Esophagus (tissue), 2 donors: Measurements from ENCODE around the gene PDXDC1. TPM values are rescaled to one million over a fixed set of nuclear protein-coding genes. Genes with fewer than 3 reads are reported as not detected.
A peak's percentile ranks its signal among the peaks of the same experiment; 100 is the strongest.
"Not testable (repeated sequence)": the region's sequence is repeated elsewhere in the genome, so short reads cannot be mapped to it uniquely, and the experiment has no call there.

Source experiments
- H3K27ac ChIP-seq, 2 donors: one replicate each; pipeline ENCODE4 v1.5.1; 2013; ENCODE audit warnings: low read depth in 2 of 2, mild to moderate bottlenecking in 2 of 2, inconsistent platforms in 1 of 2, low read length in 1 of 2, moderate library complexity in 1 of 2
- H3K27me3 ChIP-seq, 2 donors: one replicate each; pipeline ENCODE4 v1.6.1; 2013; ENCODE audit warnings: low read length in 2 of 2, control low read depth in 1 of 2, mild to moderate bottlenecking in 1 of 2; ENCODE audit not compliant: insufficient read depth in 2 of 2, control insufficient read depth in 1 of 2
- H3K36me3 ChIP-seq, 2 donors: one replicate each; pipeline ENCODE4 v1.6.1; 2013; ENCODE audit warnings: low read length in 1 of 2; ENCODE audit not compliant: control insufficient read depth in 2 of 2, insufficient read depth in 2 of 2
- H3K4me1 ChIP-seq, 2 donors: one replicate each; pipeline ENCODE4 v1.6.1; 2013; ENCODE audit warnings: low read length in 1 of 2; ENCODE audit not compliant: control insufficient read depth in 2 of 2, insufficient read depth in 2 of 2
- H3K4me3 ChIP-seq, 2 donors: one replicate each; pipeline ENCODE4 v1.5.1; 2013; ENCODE audit warnings: low read length in 2 of 2, mild to moderate bottlenecking in 2 of 2, low read depth in 1 of 2, moderate library complexity in 1 of 2
- H3K9me3 ChIP-seq, 2 donors: one replicate each; pipeline ENCODE4 v1.6.1; 2013; ENCODE audit warnings: mild to moderate bottlenecking in 2 of 2, low read depth in 1 of 2, low read length in 1 of 2, moderate library complexity in 1 of 2; ENCODE audit not compliant: control insufficient read depth in 2 of 2, insufficient read depth in 1 of 2
- WGBS, 2 donors: extraction: QIAGEN DNeasy Blood & Tissue Kit; methylation state at CpG; one replicate each; pipeline ENCODE4 v1.1.7; 2013; 5-methylcytosine and 5-hydroxymethylcytosine counted together
- polyA plus RNA-seq, 2 donors: library from polyadenylated mRNA; stranded (reverse); fragments of 200-250 nt; gene quantifications; one replicate each; pipeline ENCODE4 v1.2.3, GENCODE V29; 2013
- donor health status: healthy with polysubstance abuse.
- donor health status: Bipolar disorder and iron deficiency.

Gene PDXDC1
- polyA plus RNA-seq, 2 donors, result 32.4 to 35.3 TPM

GRCh38 chr16:14988661-14989191, 13.9 kb downstream of the PDXDC1 start:
- H3K9me3 ChIP-seq, H3K27ac ChIP-seq, H3K27me3 ChIP-seq, H3K4me3 ChIP-seq, H3K4me1 ChIP-seq: not testable (repeated sequence)
- peaks cover 7 to 14% of the 10 kb centered on the region in 2 donors for H3K36me3 ChIP-seq
- 90 to 93% methylated on average over 25 of the region's 25 CpGs for WGBS, 2 donors

- H3K4me1 ChIP-seq, H3K27me3 ChIP-seq, H3K27ac ChIP-seq, H3K9me3 ChIP-seq, H3K4me3 ChIP-seq: not testable (repeated sequence)
- whole genome bisulfite sequencing, 2 donors, result 72 to 82% methylated on average over 83 to 92 of the region's 98 CpGs
- H3K36me3 ChIP-seq, result peaks cover 7 to 14% of the 10 kb centered on the region in 2 donors
These were observed 14.8 kb downstream of the PDXDC1 start for GRCh38 chr16:14989291-14990281.

DNA sequence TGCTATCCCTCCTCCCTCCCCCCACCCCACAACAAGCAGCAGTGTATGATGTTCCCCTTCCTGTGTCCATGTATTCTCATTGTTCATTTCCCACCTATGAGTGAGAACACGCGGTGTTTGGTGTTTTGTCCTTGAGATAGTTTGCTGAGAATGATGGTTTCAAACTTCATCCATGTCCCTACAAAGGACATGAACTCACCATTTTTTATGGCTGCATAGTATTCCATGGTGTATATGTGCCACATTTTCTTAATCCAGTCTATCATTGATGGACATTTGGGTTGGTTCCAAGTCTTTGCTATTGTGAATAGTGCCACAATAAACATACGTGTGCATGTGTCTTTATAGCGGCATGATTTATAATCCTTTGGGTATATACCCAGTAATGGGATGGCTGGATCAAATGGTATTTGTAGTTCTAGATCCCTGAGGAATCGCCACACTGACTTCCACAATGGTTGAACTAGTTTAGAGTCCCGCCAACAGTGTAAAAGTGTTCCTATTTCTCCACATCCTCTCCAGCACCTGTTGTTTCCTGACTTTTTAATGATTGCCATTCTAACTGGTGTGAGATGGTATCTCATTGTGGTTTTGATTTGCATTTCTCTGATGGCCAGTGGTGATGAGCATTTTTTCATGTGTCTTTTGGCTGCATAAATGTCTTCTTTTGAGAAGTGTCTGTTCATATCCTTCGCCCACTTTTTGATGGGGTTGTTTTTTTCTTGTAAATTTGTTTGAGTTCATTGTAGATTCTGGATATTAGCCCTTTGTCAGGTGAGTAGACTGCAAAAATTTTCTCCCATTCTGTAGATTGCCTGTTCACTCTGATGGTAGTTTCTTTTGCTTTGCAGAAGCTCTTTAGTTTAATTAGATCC, 18.7 kb downstream of the PDXDC1 start:
- H3K4me3 ChIP-seq, H3K9me3 ChIP-seq, H3K27ac ChIP-seq, H3K27me3 ChIP-seq, H3K4me1 ChIP-seq: not testable (repeated sequence)
- peaks cover 5 to 12% of the 10 kb centered on the region in 2 donors for H3K36me3 ChIP-seq
- 91 to 95% methylated on average over 6 of the region's 7 CpGs for WGBS, 2 donors

GRCh38 chr16:14996702-14997101, 21.9 kb downstream of the PDXDC1 start:
- H3K27me3 ChIP-seq, H3K27ac ChIP-seq, H3K9me3 ChIP-seq, H3K36me3 ChIP-seq, H3K4me3 ChIP-seq, H3K4me1 ChIP-seq: not testable (repeated sequence)
- WGBS, 2 donors, result 81 to 85% methylated on average over 6 of the region's 6 CpGs

- H3K4me1 ChIP-seq, H3K4me3 ChIP-seq, H3K27ac ChIP-seq, H3K27me3 ChIP-seq, H3K36me3 ChIP-seq, H3K9me3 ChIP-seq: not testable (repeated sequence)
- WGBS, 2 donors, result 96 to 98% methylated on average over 7 of the region's 7 CpGs
These were observed 23.5 kb downstream of the PDXDC1 start for GRCh38 chr16:14998300-14998699.

DNA sequence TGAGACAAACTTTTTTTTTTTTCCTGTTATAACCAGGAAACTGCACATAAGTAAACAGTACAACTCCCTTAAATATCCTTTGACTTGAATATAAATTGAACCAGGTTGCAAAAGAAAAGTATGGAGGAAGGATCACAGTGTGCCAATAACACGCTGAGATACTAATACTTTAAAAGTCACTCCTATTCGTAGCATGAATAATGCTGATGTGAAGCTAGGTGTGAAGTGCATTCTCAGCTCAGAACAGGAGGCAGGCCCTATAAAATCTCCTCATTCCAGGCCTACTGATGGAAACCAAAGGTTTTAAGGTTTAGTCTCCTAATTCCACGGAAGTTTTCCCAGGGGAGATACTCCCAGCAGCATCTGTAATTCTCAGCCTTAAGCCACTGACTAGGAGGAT, 25.0 kb downstream of the PDXDC1 start:
- H3K4me3 ChIP-seq, H3K36me3 ChIP-seq, H3K4me1 ChIP-seq, H3K9me3 ChIP-seq, H3K27me3 ChIP-seq: not testable (repeated sequence)
- WGBS, 2 donors, result 63 to 65% methylated on average over 3 of the region's 3 CpGs
- peak overlapping the region in 1 of 2 donors; percentile 16 for H3K27ac ChIP-seq

GRCh38 chr16:15002448-15002847, 27.6 kb downstream of the PDXDC1 start:
- not testable (repeated sequence) for H3K36me3 ChIP-seq
- 76 to 92% methylated on average over 1 of the region's 3 CpGs for WGBS, 2 donors

DNA sequence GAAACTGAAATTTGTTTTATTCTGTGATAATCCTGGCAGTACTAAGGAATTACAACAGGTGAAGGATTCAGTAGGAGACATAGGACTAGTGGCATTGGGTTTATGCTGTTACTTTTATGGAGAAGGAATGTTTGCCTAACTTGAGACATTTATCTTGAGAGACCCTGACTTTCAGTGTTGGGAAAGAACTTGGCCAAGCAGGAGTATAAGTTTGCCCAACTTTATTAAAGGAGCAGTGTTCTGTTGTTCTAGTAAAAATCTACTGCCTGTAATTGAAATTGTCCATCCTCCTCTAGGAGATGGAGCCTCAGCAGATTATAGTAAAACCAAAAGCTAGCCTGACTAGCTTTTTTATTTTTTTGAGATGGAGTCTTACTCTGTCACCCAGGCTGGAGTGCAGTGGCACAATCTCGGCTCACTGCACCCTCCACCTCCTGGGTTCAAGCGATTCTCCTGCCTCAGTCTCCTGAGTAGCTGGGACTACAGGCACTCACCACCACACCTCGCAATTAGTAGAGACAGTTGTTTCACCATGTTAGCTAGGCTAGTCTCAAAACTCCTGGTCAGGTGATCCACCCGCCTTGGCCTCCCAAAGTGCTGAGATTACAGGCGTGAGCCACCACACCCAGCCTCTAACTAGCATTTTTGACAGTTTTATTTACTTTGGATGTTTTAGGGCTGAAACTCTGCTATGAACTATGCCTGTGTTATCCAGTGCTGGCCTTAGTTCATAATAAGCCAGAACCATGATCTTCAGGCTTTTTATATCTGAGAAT, 30.7 kb downstream of the PDXDC1 start:
- not testable (repeated sequence) for H3K27ac ChIP-seq, H3K36me3 ChIP-seq

More at GRCh38 chr16:15002448-15002847, 27.6 kb downstream of the PDXDC1 start:
- H3K4me1 ChIP-seq, H3K9me3 ChIP-seq, H3K27ac ChIP-seq, H3K27me3 ChIP-seq, H3K4me3 ChIP-seq: not testable (repeated sequence)

DNA sequence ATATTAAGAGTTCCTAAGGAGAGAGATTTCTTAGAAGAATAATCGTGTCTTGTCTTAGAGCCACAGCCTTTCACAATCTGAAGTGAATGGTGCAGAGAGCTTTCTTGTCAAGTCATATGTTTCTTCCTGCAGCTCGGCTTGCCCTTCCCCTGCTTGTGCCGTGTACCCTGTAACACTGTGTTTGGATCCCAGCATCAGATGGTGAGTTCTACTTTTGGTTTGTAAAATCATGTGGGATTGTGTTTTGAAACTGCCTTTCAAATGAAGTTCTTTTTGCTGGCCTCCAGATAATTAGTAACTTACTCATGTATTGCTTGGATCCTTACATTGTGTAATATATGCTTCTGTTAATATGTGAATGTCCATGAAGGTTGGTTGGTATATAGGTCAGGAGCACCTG, 33.8 kb downstream of the PDXDC1 start:
- H3K36me3 ChIP-seq, H3K27me3 ChIP-seq, H3K9me3 ChIP-seq, H3K4me1 ChIP-seq, H3K27ac ChIP-seq, H3K4me3 ChIP-seq: not testable (repeated sequence)
- 87% methylated on average over 3 of the region's 3 CpGs for WGBS, 2 donors

More for the DNA sequence above, 30.7 kb downstream of the PDXDC1 start:
- WGBS, 2 donors, result 85 to 88% methylated on average over 5 of the region's 5 CpGs
- H3K27me3 ChIP-seq, H3K9me3 ChIP-seq, H3K4me1 ChIP-seq, H3K4me3 ChIP-seq: not testable (repeated sequence)
